Naive thymus-derived CD4-positive, alpha-beta T cell (primary cell): ENCODE measurements around the gene MESD. TPM values are rescaled to one million over a fixed set of nuclear protein-coding genes. Genes with fewer than 3 reads are reported as not detected.

Experiments used
- ATAC-seq: fragments of 150-1000 bp; cut with Tn5 transposase; 2 replicates; pipeline ENCODE4 v1.10.0; 2021; ENCODE audit warnings: mild to moderate bottlenecking, moderate library complexity
- CTCF ChIA-PET: fragments of 350-600 bp; sonication (Branson Sonifier 250); formaldehyde crosslinking; loops from one replicate; lab custom pipeline; 2021; ENCODE audit warnings: antibody characterized with exemption; lab: Charles Lee
- POLR2A ChIA-PET: fragments of 350-600 bp; sonication (Branson Sonifier 250); formaldehyde crosslinking; loops from one replicate; lab custom pipeline; 2021; ENCODE audit warnings: antibody characterized with exemption, inconsistent platforms; lab: Charles Lee
- DNase-seq, 9 donors: peaks; one replicate each; pipeline versions ENCODE4 v3.0.0 to v3.0.0-alpha.2; 2020 to 2022; ENCODE audit warnings: mixed read lengths in 1 of 9
- H3K27ac ChIP-seq: one replicate; pipeline ENCODE4 v1.7.0; 2013; ENCODE audit warnings: mild to moderate bottlenecking, low read depth, low read length, moderate library complexity
- H3K27me3 ChIP-seq, 2 donors: one replicate each; pipeline ENCODE4 v1.7.0; 2013; ENCODE audit warnings: low read length in 2 of 2, mild to moderate bottlenecking in 2 of 2, moderate library complexity in 2 of 2; ENCODE audit not compliant: control insufficient read depth in 2 of 2, insufficient read depth in 2 of 2
- H3K36me3 ChIP-seq, 3 experiments: 1 replicate in 2 of 3; 2 replicates in 1 of 3; pipeline ENCODE4 v1.7.0; 2013; ENCODE audit warnings: low read length in 3 of 3, mild to moderate bottlenecking in 3 of 3, moderate library complexity in 1 of 3; ENCODE audit not compliant: insufficient read depth in 3 of 3, control insufficient read depth in 2 of 3
- H3K4me1 ChIP-seq, 2 donors: one replicate each; pipeline ENCODE4 v1.7.0; 2013; ENCODE audit warnings: low read length in 2 of 2, mild to moderate bottlenecking in 2 of 2, moderate library complexity in 1 of 2; ENCODE audit not compliant: control insufficient read depth in 2 of 2, insufficient read depth in 2 of 2
- H3K4me3 ChIP-seq: 2 replicates; pipeline ENCODE4 v1.7.0; 2013; ENCODE audit warnings: mild to moderate bottlenecking, low read length
- H3K9me3 ChIP-seq, 3 experiments: 1 replicate in 2 of 3; 2 replicates in 1 of 3; pipeline ENCODE4 v1.7.0; 2013; ENCODE audit warnings: low read length in 3 of 3; ENCODE audit not compliant: control insufficient read depth in 2 of 3
- H3K27ac Mint-ChIP-seq, 9 donors: one replicate each; pipeline ENCODE4 v1.8.0; 2020 to 2022; ENCODE audit warnings: mixed read lengths in 9 of 9, mild to moderate bottlenecking in 8 of 9, moderate library complexity in 5 of 9, inconsistent platforms in 2 of 9
- H3K27me3 Mint-ChIP-seq, 5 donors: one replicate each; pipeline ENCODE4 v1.8.0; 2021 to 2022; ENCODE audit warnings: mixed read lengths in 5 of 5, mild to moderate bottlenecking in 1 of 5
- H3K36me3 Mint-ChIP-seq, 5 donors: one replicate each; pipeline ENCODE4 v1.8.0; 2020 to 2022; ENCODE audit warnings: mixed read lengths in 5 of 5, mild to moderate bottlenecking in 3 of 5, inconsistent platforms in 1 of 5
- H3K4me1 Mint-ChIP-seq, 7 donors: one replicate each; pipeline ENCODE4 v1.8.0; 2020 to 2022; ENCODE audit warnings: mixed read lengths in 7 of 7, mild to moderate bottlenecking in 3 of 7, inconsistent platforms in 1 of 7
- H3K4me3 Mint-ChIP-seq, 10 donors: one replicate each; pipeline ENCODE4 v1.8.0; 2020 to 2022; ENCODE audit warnings: mild to moderate bottlenecking in 10 of 10, mixed read lengths in 10 of 10, moderate library complexity in 6 of 10, inconsistent platforms in 2 of 10
- H3K9me3 Mint-ChIP-seq, 11 donors: one replicate each; pipeline ENCODE4 v1.8.0; 2020 to 2022; ENCODE audit warnings: mixed read lengths in 11 of 11, mild to moderate bottlenecking in 4 of 11, inconsistent platforms in 1 of 11, moderate library complexity in 1 of 11
- intact Hi-C, 2 donors: fragments of 100-400 bp; cut with micrococcal nuclease; formaldehyde crosslinking; loops; one replicate each; pipeline ENCODE4 v1.15.1; 2023
- polyA plus RNA-seq, 2 donors: library from polyadenylated mRNA; unstranded; fragments of 300-500 nt; fragmentation: Illumina TruSeq; gene quantifications; one replicate each; pipeline ENCODE4 v1.2.3, GENCODE V29; 2021
- total RNA-seq, 6 experiments: library from RNA in 5 of 6; stranded (reverse) in 5 of 6; gene quantifications; 1 replicate in 5 of 6; 2 replicates in 1 of 6; pipeline ENCODE4 v1.2.3 and lab custom pipeline; 2021 to 2026

MESD gene
- total and polyA plus RNA-seq, 7 experiments from 2014 or later: 17.1 to 42.5 (median 29.3) TPM

- H3K4me3 Mint-ChIP-seq: no peak overlapping the region
- intact Hi-C loops: no loop called here
- peaks cover 0 to 17% (median 7%) of the 10 kb centered on the region in 11 donors for H3K9me3 Mint-ChIP-seq
Observed at GRCh38 chr15:81032355-81032754, 42.7 kb upstream of the MESD start.

DNA sequence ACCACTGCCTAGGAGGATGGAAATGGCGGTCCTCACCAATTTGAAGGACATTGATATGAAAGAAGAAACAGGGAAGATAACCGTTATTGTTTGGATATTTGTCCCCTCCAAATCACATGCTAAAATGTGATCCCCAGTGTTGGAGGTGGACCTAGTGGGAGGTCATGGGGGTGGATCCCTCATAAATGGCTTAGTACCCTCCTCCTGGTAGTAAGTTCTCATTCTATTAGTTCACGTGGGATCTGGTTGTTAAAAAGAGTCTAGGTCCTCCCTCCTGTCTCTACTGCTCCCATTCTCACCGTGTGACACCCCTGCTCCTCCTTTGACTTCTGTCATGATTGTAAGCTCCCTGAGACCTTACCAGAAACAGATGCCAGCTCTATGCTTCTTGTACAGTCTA, 41.6 kb upstream of the MESD start:
- Mint-ChIP-seq H3K9me3 (peaks cover 0 to 17% (median 7%) of the 10 kb centered on the region in 11 donors), H3K36me3 (peaks cover 5 to 18% (median 13%) of the 10 kb centered on the region in 5 donors), H3K27me3 (peaks cover 0 to 13% (median 9%) of the 10 kb centered on the region in 5 donors), H3K4me3 (no peak overlapping the region), H3K27ac (peak overlapping the region in 1 of 9 donors; percentile 51), H3K4me1 (peaks cover 7 to 30% (median 13%) of the 10 kb centered on the region in 7 donors)
- ATAC-seq (no peak), DNase-seq (no peak)
- CTCF ChIA-PET: no interaction called here
- POLR2A ChIA-PET: interaction anchor here (1.6 kb wide), 1 partner anchor 31 kb away, joined by 5 read pairs; the partner anchor contains the start of gene TLNRD1
- Histone ChIP-seq H3K36me3 (no peaks in the 10 kb centered on the region), H3K4me1 (no peaks in the 10 kb centered on the region), H3K27ac (no peak overlapping the region), H3K27me3 (no peaks in the 10 kb centered on the region), H3K4me3 (no peak overlapping the region), H3K9me3 (no peaks in the 10 kb centered on the region)
- intact Hi-C loops: no loop called here

More at GRCh38 chr15:81032355-81032754, 42.7 kb upstream of the MESD start:
- peaks cover 0 to 13% (median 9%) of the 10 kb centered on the region in 5 donors for H3K27me3 Mint-ChIP-seq
- no peak overlapping the region for H3K27ac Mint-ChIP-seq
- peaks cover 7 to 24% (median 13%) of the 10 kb centered on the region in 7 donors for H3K4me1 Mint-ChIP-seq
- ChIA-PET CTCF (no interaction called here), POLR2A (no interaction called here)
- DNase-seq (no peak), ATAC-seq (no peak)
- Histone ChIP-seq H3K9me3 (no peaks in the 10 kb centered on the region), H3K27me3 (no peaks in the 10 kb centered on the region), H3K27ac (no peak overlapping the region), H3K4me1 (no peaks in the 10 kb centered on the region), H3K36me3 (no peaks in the 10 kb centered on the region), H3K4me3 (no peak overlapping the region)
- peaks cover 5 to 18% (median 13%) of the 10 kb centered on the region in 5 donors for H3K36me3 Mint-ChIP-seq

- peaks cover 7 to 36% (median 13%) of the 10 kb centered on the region in 7 donors for H3K4me1 Mint-ChIP-seq
- H3K36me3 ChIP-seq: no peaks in the 10 kb centered on the region
- ATAC-seq (no peak), DNase-seq (no peak)
- CTCF ChIA-PET: interaction anchor here (0.6 kb wide), 1 partner anchor 26 kb away, joined by 3 read pairs; no protein-coding TSS in a partner anchor
- peaks cover 0 to 17% (median 7%) of the 10 kb centered on the region in 11 donors for H3K9me3 Mint-ChIP-seq
- H3K9me3 ChIP-seq: no peaks in the 10 kb centered on the region
- no peak overlapping the region for H3K4me3 Mint-ChIP-seq
- intact Hi-C loops: no loop called here
- H3K27me3 Mint-ChIP-seq: peaks cover 0 to 13% (median 9%) of the 10 kb centered on the region in 5 donors
- H3K4me3 ChIP-seq: no peak overlapping the region
- H3K4me1 ChIP-seq: no peaks in the 10 kb centered on the region
- POLR2A ChIA-PET: interaction anchor here (1.6 kb wide), 1 partner anchor 30 kb away, joined by 5 read pairs; the partner anchor contains the start of gene TLNRD1
- no peak overlapping the region for H3K27ac Mint-ChIP-seq
- H3K27ac ChIP-seq: no peak overlapping the region
- peaks cover 5 to 20% (median 13%) of the 10 kb centered on the region in 5 donors for H3K36me3 Mint-ChIP-seq
- no peaks in the 10 kb centered on the region for H3K27me3 ChIP-seq
Observed at GRCh38 chr15:81030301-81030750, 40.7 kb upstream of the MESD start.

- H3K4me3 Mint-ChIP-seq: no peak overlapping the region
- H3K36me3 Mint-ChIP-seq: peaks cover 9 to 20% (median 13%) of the 10 kb centered on the region in 5 donors
- Histone ChIP-seq H3K4me1 (no peaks in the 10 kb centered on the region), H3K4me3 (no peak overlapping the region), H3K27me3 (no peaks in the 10 kb centered on the region), H3K36me3 (no peaks in the 10 kb centered on the region), H3K27ac (no peak overlapping the region), H3K9me3 (no peaks in the 10 kb centered on the region)
- intact Hi-C loops: no loop called here
- DNase-seq (no peak), ATAC-seq (no peak)
- peaks cover 0 to 13% (median 9%) of the 10 kb centered on the region in 5 donors for H3K27me3 Mint-ChIP-seq
- POLR2A ChIA-PET: interaction anchor here (1.6 kb wide), 1 partner anchor 29 kb away, joined by 5 read pairs; the partner anchor contains the start of gene TLNRD1
- H3K9me3 Mint-ChIP-seq: peaks cover 0 to 17% (median 7%) of the 10 kb centered on the region in 11 donors
- CTCF ChIA-PET: interaction anchor here (0.6 kb wide), 1 partner anchor 26 kb away, joined by 3 read pairs; no protein-coding TSS in a partner anchor
- peaks cover 7 to 41% (median 17%) of the 10 kb centered on the region in 7 donors for H3K4me1 Mint-ChIP-seq
- no peak overlapping the region for H3K27ac Mint-ChIP-seq
Observed at GRCh38 chr15:81029414-81030300, 40.0 kb upstream of the MESD start.

DNA sequence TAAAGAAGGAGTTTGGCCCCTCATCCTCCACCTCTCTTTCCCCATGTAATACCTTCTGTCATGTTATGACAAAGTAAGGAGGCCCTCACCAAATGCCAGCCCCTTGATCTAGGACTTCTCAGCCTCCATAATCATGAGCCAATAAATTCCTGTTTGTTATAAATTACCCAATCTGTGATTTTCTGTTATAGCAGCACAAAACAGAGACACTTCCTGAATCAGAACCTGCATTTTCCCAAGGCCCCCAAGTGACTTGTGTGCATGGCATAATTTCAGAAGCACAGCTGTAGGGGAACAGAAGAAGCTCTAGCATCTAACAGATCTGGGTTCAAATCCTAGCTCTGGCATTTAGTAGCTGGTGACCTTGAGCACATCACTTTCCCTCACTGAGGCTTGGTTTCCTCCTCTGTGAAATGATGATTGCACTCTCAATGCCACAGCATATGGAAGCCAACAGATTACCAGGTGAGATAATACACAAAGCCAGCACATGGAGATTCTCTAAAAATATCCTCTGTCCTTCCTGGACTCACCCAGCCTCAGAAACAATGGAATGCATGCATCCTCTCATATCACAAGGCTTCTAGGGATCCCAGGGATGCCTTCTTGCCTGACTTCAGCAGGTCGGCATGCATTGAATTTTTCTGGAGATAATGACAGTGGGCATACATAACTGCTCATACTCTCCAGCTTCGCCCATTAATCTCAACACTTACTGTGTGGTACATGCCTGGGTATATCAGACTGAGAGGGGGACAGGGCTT, 37.4 kb upstream of the MESD start:
- no peak overlapping the region for H3K27ac ChIP-seq
- POLR2A ChIA-PET: no interaction called here
- peaks cover 9 to 47% (median 17%) of the 10 kb centered on the region in 7 donors for H3K4me1 Mint-ChIP-seq
- peaks cover 0 to 17% (median 7%) of the 10 kb centered on the region in 11 donors for H3K9me3 Mint-ChIP-seq
- CTCF ChIA-PET: no interaction called here
- intact Hi-C loops: no loop called here
- ATAC-seq: no peak
- H3K4me3 ChIP-seq: no peak overlapping the region
- H3K27ac Mint-ChIP-seq: no peak overlapping the region
- no peak for DNase-seq
- H3K36me3 Mint-ChIP-seq: peaks cover 9 to 19% (median 16%) of the 10 kb centered on the region in 5 donors
- H3K4me1 ChIP-seq: no peaks in the 10 kb centered on the region
- no peak overlapping the region for H3K4me3 Mint-ChIP-seq
- H3K27me3 Mint-ChIP-seq: peaks cover 0 to 13% (median 9%) of the 10 kb centered on the region in 5 donors
- H3K36me3 ChIP-seq: no peaks in the 10 kb centered on the region
- H3K9me3 ChIP-seq: no peaks in the 10 kb centered on the region
- no peaks in the 10 kb centered on the region for H3K27me3 ChIP-seq
